Skin of body (tissue), 2 donors: ENCODE results near the gene VCP. TPM values are rescaled to one million over a fixed set of nuclear protein-coding genes. Genes with fewer than 3 reads are reported as not detected.

ENCODE experiments used
- DNase-seq: peaks from one replicate; lab custom pipeline; 2025; lab: John Stamatoyannopoulos, UW
- total RNA-seq: library from RNA; depleted of rRNA; stranded (reverse); fragments of >200 nt; gene quantifications from one replicate; pipeline ENCODE4 v1.2.3, GENCODE V29; 2014

Gene VCP
- total RNA-seq, 1 donor from 2014 or later, result 157 TPM

DNA sequence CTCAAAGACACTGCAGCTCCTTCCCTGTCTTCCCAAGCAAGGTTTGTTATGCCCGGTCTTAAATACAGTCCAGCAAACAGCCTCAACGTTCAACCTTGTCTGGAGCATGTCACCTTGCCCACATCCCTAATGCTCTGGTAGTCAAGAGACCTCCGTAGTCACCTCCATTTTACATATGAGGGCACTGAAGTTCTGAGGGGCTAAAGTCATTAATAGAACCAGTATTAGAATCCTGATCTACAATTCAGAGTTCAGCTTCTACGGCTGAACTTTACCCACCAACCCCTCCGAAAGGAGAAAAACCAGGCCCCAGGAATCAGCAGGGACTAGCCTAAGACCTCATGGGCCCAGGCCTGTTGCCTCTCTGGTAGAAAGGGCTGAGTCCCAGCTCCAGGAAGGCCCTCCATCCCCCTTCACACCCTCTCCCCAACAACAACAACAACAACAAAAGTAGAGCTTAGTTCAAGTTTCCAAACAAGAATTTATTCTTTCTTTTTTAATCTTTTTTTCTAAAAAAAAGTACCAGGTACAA lies 31.3 kb upstream of the VCP start:
- DNase-seq, result no peak

DNA sequence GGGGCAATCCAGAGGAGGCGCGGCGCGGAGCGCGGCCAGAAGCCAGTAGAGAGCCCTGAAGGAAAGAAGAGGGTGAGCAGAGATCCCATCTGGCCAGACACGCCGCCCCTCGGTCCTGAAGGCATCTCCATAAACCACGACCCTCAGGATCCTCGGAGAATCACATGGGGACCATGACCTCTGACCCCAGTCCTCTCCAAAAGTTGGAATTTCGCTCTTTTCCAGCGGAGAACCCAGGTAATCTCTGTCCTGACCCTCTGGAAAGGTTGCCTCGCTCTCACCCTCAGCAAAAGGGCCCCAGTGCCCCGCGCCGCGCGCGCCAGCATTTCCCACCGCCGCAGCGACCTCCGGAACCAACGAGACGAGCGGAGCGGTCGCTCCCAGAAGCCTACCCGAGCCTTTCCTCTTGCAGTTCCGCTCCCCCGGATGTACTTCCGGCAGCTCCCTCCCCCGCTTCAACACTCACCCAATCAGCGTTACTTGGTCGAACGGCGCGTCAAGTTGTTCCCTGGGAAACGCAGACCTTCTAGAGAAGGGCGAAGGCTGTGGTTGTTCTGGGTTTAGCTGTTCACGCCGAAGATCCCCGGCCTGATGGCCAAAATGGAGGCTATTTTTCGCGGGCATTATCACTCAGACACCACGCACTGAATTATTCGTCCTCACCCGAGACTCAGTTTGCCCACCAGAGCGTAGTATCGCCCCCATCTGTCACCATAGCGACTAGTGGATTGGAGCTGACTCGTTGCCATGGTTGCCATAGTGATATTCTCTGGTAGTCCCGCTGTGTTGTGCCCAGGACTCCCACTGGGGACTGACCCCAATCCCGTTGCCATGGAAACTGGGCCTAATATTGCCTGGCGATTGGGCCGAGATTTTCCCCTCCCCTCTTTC lies 30.6 kb upstream of the VCP start, which contains the start of gene STOML2:
Gene STOML2 (minus strand): TSS at position 363 of the 891 bp plus-strand sequence. CDS start 37 bp downstream, at position 326.
- DNase-seq, result peak; percentile 96

DNA sequence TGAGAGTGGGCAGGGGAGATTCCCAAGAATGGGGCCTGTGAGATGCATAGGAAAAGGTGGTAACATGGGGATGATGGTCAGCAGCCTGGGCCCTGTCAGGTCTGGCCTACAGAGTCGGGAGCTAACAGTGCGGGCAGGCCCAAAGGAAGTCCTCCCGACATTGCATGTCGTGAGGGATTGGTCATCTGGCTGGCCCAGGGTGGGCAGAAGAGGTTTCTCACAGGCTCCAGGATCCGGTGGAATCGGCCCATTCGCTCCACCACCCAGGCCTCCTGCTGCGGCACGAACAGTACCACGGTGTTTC lies 30.0 kb upstream of the VCP start:
- DNase-seq, result no peak

DNA sequence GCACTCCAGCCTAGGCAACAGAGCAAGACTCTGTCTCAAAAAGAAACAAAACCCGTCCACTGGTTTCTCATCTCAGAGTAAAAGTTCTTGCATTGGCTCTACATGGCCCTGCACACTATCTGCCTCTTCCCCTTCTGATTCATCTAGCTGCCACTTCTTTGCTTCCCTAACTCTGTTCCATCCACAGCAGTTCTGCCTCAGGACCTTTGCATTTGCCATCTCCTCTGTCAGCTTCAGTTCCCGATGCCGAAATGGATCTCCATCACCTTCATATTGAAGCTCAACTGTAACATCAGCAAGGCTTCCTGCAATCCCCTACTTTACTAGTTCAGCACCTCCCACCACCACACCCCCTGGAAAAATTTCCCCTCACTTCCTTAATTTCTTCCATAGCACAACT lies 25.1 kb upstream of the VCP start:
- DNase-seq, result no peak

DNA sequence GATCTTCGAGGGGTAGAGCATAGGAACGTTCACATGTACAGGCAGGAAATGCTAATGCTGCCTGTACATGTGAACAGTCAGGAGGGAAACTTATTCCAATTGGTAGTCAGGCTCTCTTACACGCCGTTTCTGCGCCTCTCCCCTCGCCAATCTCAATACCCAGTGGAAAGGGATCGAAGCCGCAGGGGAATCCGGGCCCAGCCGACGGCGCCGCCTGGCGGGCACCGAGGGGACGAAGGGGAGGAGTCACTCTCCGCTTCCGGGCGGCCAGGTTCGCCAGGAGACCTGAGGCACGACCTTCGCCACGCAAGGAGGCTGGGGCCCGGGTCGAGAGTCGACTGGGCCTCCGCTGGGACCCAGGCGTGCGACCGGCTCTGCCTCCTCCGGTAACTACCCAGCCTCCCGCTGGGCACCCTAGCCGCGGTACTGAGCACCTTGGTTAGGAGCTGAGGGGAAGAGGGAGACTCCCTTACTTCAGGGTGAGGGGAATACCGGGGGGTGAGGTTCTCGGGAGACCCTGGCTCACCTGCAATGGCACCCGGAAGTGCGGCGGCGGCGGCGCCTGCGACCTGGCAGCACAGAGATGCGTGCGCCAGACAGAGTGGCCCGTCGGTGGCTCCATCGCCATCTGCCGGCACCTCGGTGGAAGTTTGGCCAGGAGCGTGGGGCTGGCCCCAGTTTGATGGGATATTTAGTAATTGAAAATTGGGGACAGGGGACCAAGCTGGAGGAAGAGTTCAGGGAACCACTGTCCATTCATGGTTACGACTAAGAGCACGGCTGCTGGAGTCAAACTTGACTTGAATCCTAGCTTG lies 23.8 kb upstream of the VCP start, which contains the start of gene PIGO:
Gene PIGO (minus strand): TSS at position 557 of the 815 bp plus-strand sequence. CDS start 1,026 bp downstream, outside the sequence.
- peak; percentile 78 for DNase-seq

DNA sequence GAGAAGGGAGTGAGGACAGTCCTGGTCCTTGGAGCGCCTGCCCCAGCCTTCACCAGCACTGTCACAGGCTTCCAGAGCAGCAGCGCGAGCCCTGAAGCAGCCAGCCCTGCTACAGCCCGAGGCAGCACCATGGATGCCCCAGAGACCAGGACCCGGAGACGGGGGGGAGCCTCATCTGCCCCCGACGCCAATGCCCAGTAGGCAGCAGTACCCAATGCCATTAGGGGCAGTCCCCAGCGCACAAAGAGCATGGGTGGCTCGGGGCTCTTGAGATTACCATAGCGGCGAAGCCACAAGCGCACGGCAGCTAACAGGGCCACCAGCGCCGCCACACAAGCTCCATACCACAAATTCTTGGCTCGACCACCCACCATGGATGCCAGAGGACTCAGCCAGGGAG lies 19.1 kb upstream of the VCP start:
- DNase-seq, result no peak

DNA sequence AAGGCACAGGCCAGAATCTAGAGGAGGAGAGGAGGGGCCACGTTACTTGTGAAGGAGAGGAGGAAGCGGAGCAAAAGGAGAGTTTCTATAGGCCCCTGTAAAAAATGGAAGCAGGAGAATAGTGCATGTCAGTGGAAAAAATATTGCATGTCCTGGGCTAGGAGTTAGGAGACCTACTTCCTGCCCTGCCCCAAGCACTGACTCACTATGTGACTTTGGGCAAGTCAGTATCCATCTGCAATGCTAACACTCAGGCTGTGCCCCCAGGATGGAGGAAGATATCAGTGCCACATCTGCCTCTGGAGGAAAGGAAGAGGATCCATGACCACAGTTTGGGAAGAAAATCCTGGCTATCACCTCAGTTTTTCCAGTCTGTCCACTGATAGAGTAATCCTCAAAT lies 17.0 kb upstream of the VCP start:
- no peak for DNase-seq

DNA sequence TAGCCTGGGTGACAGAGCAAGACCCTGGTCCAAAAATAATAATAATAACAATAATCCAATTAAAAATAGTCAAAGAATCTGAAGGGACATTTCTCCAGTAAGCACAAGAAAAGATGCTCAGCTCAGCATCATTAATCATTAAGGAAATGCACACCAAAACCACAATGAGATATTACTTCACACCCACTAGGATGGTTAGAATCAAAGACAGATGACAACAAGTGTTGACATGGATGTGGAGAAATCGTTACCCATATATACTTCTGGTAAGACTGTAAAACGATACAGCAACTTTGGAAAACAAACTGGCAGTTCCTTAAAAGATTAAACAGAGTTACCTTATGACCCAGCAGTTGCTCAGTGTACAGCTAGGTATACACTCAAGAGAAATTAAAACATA lies 12.7 kb upstream of the VCP start:
- no peak for DNase-seq

DNA sequence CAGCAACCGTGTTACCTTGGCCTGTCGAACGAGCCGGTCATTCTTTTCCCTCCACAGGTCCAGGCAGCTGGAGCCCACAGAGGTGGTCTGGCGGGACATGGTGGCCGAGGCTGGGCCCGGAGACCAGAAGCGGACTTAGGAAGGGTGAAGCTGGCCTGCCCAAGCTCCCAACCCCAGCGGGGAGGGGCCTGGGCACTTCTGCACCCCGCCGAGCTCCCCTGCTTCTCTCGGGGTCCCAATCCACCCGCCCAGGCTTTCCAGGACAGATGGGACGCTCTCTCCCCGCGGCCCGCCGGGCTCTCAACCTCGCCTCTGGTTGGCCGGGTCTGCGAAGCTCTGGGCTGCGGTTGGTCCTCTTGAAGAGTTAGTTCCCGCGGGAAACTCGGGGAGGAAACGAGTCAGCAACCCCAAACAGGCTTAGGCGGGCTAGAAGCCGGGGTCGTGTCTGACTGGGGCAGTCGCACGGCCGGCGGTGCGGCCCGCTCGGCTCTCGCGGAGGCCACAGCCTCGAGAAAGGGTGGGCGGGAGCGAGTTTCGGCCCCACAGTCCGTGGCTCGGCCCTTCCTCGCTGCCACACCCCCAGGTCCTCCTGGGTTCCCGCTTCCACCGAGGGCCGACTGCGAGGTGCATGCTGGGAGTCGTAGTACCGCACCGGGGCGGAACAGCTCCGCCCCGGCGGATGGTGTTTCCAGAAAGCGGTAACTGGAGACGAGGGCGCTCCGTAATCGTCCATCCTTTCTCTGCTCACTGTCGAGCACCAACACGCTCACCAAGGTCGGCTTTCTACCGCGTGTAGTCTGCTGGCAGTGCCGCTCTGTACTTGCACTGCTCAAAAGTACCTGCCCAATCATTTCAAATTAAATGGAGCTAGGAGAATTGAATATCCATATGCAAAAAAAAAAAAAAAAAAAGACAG lies 7.3 kb upstream of the VCP start, which contains the start of gene FANCG:
Gene FANCG (minus strand): TSS at position 517 of the 916 bp plus-strand sequence. CDS start 418 bp downstream, at position 99.
- DNase-seq, result peak; percentile 93

DNA sequence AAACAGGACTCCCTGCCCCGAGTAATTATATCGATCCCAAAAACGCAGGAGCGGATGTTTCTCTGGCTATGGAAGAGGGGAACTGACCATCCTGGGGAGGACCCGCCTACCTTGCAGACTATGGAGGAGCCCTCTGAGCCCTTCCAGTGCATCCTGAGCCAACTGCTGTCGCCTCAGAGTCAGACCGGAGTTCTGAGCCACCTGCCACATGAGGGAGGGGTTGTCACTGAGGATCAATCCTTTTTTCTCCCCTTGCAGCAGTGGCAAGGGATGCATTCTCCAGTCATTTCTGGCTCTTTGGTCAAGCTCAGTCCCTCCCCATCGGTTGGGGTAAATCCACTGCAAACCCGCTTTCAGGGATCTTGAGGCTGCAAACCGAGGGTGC lies 6.6 kb upstream of the VCP start:
- DNase-seq, result no peak

DNA sequence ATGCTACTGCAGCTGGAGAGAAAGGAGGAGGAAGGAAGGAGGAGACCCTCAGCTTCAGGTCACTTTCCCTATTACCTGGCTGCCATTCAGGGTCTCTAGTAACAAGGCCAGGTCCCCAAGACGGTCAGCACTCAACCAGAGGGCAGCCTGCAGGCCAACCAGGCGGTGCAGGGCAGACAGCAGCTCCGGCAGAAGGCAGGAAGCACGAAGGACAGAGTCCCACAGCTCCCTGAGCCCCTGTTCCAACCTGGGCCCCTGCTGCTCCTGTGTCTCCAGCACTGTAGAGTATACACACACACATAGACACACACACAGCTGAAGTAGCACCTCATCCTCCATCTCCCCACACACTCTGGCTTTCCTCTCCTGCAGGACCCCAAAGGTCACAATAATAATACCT lies 5.6 kb upstream of the VCP start:
- DNase-seq, result no peak

DNA sequence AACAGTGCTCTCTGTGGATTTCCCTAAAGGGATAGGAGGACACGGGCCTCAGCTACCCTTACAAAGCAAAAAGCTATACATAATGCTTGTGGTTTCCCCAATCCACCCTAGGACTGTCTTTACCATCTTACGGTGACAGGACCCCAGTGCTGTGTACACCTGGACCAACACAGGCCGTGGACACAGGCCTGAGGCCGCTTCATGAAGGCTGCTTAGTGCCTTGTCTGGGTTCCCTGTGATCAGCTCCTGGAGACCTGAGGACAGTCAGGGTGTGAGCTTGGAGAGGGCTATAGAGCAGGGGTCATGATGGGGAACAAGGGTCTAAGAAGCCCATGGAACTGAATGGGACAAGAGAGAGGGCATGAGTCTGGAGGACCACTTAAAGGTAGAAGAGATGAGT lies 4.4 kb upstream of the VCP start:
- no peak for DNase-seq

DNA sequence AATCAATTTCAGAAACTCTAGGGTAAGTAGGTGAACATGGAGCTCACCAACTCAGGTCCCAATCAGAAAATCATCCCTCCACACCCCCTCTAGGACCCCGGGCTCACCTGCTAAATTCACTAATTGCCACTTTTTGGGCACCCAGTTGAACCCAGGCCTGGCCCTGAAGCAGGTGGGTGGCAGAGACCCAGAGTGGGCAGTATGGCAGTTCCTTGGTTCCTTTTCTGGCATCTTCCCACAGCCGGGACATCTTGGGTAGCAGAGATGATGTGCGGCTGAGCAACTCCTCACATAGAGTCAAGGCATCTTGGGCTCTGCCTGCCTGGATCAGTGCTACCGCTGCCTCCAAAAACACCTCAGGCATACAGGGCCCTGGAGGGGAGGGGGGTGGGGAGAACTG lies 2.9 kb upstream of the VCP start:
- no peak for DNase-seq

DNA sequence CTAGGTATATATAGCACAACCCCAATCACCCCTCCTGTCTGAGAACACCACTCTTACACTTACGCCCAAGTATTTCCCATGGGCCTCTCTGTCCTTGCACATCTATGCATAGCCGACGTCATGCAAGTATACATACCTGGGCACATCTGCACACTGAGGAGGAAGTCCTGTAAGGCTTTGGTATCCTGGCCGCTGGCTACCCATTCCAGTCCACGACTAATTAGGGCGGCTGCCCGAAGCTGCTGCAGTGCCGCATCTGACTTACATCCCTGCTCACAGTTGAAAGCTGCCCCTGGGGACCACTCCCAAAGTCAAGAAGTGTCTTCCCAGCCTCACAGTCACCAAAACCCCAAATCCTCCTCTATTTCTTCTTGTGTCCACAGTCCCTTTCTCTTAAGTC lies 2.4 kb upstream of the VCP start:
- DNase-seq, result no peak

DNA sequence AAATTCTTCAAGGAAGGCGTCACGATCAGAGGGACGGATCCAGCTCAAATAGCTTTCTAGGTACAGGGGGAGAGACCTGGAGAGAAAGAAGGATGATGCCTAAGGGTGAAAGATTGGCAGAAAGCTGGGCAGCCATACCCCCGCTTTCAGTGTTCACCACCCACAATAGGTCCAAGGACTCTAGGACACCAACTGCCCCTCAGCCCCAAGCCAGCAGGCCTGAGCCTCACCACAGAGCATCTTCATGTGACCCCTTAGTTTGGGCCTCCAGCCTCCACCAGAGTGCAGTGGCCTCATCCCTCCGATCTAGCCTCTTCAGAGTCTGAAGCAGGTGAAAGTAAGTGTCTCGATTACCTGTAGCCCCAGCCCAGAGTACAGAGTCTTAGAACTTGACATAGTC lies 1.7 kb upstream of the VCP start:
- DNase-seq, result no peak

DNA sequence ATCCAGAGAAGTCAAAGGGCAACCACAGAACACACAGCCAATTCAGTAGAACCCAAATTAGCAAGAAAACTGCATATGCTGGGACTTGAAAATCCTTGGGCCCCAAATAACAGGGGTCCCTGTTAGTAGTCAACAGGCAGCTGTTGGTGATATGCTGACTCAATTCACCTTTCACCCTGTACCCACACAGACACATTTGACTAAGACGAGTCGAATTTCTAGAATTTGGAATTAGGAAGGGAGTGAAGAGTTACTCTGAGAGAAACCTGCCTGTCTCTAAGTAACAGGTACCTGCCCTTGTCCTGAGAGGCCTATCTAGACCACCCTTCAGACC lies 821 bp upstream of the VCP start:
- DNase-seq, result no peak

DNA sequence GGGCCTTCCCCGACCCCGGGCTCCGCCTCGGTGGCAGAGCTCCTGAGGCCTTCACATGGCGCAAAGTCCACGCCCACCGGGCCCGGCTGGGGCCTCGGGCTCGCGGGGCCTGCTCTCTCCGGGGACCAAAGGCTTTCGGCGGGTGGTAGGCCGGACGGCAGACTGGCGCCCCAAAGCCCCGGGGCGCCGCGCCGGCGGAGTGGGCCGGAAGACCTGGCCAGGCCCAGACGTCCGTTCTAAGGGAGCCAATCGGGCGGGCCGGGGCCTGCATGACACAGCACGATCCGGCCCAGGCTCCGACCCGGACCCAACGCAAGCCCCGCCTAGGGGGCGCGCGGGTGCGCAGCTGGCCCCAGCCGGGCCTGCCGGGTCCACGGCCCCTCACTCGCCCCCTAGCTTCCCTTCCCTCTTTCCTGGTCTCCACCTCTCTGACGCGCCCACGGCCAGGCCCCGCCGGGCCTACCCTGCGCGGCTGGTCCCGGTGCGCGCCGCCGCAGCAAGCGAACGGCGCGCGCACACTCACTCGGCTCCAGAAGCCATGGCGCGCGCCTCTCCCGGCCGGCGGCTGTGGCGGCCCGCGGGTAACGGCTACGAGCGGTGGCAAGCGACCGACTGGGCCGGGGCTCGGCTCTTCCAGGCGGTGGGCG lies 488 bp downstream of the VCP start:
- peak; percentile 64 for DNase-seq

DNA sequence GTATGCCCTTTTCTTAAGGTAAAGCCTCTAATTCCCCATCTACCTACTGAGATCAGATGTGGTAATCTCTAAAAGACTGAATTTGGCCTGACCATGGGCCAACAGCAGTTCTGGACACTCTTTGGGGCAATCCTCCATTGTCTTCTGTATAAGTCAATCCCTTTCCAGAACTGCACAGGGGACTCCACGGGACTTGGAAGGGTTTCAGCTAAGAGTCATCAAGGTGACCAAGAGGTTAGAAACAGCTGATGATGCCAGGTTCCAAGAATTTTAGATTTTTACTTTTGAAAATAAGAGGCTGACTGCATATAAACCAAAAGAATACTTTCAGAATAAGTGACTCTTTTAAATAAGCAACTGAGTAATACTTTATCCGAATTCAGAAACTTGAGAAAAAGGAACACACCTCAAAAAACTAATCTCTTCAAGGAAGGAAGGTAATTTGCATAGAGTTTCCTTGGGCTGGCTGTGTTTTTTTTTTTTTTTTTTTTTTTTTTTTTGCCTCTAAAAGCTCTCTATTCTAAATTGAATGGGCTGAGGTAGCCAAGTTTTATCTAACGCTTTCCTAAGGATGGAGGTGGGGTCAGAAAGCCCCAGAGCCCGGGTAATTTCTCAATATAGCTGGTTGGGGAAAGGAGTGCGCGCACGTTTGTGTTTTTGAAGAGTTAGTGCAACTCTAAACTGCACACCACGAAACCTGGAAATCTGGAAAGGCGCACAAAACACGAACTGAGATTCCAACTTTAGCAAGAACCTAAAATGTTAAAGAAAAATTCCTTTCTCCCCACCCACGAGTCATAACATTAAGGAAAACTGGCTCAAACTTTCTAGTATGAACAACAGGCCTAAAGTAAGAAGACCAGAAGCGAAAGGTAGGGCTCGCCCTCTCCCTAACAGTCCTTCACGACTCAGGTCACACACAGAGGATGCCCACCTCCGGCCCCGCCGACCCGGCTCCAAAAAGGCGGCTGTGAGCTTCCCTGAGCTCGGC lies 1.3 kb downstream of the VCP start:
- peak; percentile 43 for DNase-seq

DNA sequence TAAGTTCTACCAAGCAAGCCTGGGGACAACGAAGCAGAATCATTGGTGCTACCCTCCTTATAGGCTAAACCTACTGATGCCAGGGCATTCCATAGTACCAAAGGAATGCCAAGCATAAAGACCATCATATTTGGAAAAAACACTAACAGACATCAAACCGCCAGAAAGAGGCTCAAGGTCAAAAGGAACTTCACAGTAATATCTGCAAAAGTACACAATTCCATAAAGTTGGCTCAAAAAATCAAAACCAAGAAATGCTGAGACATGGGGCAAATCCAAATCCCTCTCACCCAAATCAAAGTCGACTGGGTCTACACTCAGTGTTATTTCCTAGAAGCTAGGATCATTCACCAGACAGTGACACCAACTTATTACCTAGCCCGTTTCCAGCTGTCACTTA lies 3.4 kb downstream of the VCP start:
- no peak for DNase-seq

DNA sequence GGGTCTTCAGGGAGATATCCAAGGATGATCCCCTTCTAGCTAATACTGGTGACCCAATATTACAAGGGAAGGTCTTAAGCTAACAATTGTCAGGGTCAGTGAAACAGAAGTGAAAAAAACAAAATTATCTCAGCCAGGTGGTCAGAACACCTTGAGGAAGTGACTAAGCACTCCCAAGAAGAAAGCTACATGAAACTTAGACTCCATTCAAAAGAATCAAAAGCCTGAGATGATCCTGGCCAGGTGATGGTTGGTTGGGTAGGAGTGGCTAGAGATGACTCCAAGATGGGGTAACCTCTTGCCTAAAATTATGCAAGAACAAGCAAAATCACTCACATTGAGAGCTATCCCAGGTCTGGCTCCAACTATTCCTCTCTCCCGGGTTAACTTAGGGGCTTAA lies 5.4 kb downstream of the VCP start:
- no peak for DNase-seq
